Stromal cell of bone marrow (primary cell): ENCODE data around the gene KRTAP4-11.
"Not testable (repeated sequence)": the region's sequence is repeated elsewhere in the genome, so short reads cannot be mapped to it uniquely, and the experiment has no call there.

ENCODE experiments used
- DNase-seq: peaks from one replicate; pipeline ENCODE4 v3.0.0-alpha.2; 2012; ENCODE audit warnings: low read depth

The KRTAP4-11 gene

DNA sequence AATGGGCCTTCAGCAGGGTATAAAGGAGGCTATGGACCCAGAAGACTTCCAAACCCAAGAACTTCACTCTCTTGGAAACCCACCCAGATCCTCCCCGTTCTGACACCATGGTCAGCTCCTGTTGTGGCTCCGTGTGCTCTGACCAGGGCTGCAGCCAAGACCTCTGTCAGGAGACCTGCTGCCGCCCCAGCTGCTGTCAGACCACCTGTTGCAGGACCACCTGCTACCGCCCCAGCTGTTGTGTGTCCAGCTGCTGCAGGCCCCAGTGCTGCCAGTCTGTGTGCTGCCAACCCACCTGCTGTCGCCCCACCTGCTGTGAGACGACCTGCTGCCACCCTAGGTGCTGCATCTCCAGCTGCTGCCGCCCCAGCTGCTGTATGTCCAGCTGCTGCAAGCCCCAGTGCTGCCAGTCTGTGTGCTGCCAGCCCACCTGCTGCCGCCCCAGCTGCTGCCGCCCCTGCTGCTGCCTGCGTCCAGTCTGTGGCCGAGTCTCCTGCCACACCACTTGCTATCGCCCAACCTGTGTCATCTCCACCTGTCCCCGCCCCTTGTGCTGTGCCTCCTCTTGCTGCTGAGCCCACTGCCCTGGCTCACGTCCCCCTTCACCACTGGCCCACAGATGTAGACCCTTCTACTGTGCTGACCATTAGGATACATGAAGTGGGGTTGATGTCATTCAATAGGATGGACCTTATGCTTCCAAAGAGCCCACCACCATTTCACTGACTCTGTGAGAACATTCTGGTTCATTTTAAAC is 33.9 kb downstream of the KRTAP4-11 start, which contains the start of gene KRTAP4-7:
Gene KRTAP4-7, plus strand, starts transcription at position 51 of the 757 bp plus-strand sequence. Its CDS starts 57 bp downstream, at position 108.
- DNase-seq = not testable (repeated sequence)

DNA sequence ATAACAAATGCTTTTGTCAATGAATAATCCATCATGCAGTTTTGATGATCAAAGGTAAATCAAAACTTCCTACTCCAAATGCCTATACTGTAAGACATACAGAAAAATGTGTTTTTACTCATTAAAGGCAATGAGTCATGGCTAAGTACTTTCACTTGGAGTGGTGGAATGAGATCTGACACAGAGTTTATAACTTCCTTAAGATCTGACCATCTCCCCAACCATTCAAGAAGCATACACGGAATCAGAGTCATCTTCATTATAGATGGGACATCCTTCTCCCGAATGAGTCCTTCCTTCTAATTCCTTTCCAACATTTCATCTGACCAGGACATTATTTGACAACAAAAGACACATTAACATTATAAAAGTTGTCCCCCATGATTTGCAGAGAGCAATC is 34.7 kb downstream of the KRTAP4-11 start:
- DNase-seq = not testable (repeated sequence)

DNA sequence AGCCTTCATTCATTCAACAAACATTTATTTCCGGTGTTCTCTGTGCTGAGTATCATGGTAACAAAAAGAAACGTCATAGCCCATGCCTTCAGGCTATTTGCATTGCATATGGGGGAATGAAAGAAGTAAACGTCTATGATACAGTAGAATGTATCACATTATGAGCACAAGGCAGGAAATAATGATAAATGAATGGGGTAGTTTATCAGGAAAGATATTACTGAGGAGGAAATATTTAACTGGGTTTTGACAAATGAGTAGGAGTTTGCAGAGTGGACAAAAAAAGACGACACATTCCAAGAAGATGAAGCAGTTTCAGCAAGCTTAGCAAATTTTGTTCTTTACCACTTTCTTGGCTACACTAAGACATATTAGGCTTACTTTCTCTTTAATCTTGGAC is 35.5 kb downstream of the KRTAP4-11 start:
- no peak for DNase-seq

DNA sequence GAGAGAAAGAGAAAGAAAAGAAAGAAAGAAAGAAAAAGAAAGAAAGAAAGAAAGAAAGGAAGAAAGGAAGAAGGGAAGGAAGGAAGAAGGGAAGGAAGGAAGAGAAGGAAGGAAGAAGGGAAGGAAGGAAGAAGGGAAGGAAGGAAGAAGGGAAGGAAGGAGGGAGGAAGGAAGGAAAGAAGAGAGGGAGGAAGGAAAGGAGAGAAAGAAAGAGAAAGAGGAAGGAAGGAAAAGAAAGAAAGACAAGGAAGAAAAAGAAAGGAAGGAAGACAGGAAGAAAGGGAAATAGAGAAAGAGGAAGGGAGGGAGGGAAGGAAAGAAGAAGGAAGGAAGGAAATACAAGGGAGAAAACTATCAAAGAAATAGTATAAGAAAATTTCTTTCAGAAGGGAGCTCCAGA is 41.4 kb downstream of the KRTAP4-11 start:
- DNase-seq = no peak

DNA sequence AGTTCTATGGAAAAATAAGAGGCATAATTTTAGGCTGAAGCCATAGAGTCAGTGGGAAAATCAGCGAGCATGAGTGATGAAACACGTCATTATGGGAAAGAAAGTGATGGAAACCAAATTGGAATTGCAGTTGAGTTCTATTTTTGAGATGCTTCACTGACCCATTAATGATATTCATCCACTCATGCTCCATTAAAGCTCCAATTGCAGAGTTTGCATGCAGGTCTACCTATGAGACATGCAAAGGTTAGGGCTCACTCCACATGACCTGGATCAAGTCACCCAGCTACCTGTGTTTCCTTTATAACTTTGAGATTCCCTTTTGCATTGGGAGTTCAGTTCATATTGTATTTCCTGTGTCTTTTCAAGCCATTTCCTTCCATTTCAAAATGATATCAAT is 44.5 kb downstream of the KRTAP4-11 start:
- DNase-seq = no peak

DNA sequence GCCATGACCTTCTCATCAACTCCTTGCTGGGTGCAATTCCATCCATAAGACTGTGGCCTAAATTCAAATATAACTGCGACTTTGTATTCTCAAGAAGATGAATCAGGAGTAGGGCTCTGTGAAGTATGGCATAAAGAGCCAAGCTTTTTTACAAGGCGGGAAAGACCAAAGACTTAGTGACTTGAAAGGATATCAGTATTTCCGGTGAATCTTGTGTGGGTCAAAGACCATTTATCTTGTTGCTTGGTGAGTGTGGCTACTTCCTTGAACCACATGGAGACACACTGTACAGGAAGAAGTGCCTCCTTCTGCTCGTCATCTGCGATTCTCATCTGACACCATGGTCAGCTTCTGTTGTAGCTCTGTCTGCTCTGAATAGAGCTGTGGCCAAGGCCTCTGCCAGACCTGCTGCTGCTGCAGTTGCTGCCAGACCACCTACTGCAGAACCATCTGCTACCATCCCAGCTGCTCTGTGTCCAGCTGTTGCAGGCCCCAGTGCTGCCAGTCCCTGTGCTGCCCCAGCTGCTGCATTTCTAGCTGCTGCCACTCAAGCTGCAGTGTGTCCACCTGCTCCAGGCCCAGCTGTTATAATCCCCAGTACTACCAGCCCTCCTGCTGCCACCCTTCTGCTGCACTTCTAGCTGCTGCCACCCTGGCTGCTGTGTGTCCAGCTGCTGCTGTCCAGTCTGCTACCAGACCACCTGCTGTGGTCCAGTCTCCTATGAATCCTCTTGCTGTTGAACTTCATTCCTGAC is 46.4 kb downstream of the KRTAP4-11 start:
- no peak for DNase-seq

DNA sequence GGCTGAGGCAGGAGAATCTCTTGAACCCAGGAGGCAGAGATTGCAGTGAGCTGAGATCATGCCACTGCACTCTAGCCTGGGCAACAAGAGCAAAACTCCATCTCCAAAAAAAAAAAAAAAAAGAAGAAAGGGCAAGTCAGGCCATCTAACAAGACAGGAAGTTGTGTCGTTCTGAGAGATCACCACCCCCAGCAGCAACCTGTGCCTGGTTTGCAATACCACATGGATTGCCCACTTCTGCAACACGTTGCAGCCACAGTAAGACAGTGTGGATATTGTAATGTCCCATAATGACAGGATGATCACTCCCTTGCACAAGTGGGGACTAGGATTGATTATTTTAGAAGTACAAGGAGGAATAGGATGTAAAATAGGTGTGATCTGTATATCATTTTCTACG is 49.1 kb downstream of the KRTAP4-11 start:
- DNase-seq = no peak

DNA sequence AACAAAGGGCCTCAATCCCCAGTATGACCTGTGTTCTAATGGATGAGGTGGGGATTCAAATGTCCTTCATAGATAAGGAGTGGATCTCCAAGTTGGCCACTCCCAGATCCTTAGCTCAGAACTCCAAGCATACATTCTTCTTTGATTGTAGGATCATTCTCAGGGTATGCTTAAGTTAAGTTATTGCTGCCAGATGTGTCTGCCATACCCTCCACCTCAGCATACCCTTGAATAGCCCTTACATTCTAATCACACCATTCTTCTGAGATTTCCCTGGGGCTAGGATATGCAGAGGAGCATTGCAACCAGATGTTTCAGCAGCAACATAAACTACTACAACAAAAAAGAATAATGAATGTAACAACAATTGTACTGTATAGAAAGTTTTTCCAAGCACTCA is 50.9 kb downstream of the KRTAP4-11 start:
- DNase-seq = no peak
